SH-SY5Y (cell line): Measurements from ENCODE around the gene SLC25A21.

Source experiments
- GATA2 ChIP-seq: IDR thresholded peaks from 2 replicates; pipeline ENCODE4 v1.6.1; 2011; ENCODE audit warnings: mild to moderate bottlenecking, low read depth, low read length
- GATA3 ChIP-seq: IDR thresholded peaks from 2 replicates; pipeline ENCODE4 v1.6.1; 2011; ENCODE audit warnings: low read depth, mild to moderate bottlenecking, low read length, moderate library complexity

DNA sequence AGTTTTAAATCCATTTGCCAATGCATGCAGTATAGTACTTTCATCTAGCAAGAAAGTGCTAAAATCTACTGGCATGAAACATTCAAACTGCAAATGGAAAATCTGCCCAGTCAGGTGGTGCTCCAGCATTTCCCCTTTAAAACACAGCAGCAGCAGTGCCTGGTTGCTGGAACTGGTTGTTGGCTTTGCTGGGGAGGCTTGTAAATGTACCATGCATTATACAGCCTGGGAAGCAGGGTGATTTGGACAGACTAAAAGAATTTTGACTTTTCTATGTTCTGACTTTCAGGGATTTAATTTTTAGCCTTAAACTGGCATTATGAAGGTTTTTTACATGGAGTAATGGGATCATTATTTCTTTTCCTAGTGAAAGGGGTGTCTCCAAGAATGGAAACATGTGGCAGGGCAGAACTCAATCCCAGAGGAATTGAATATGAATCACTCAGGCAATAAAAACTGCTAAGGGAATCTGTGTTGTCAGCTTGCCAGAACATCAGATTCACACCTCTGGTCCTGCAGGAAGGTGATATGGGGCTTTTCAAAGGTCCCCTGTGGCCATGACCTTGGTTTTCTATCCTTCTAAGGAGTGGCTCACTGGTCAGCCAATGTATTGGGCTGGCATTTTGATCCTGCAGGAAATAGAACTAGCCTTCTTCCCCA lies 519.7 kb downstream of the SLC25A21 start:
- TF ChIP-seq GATA2 (no peak), GATA3 (no peak)
